Activated CD4-positive, alpha-beta T cell treated with anti-CD3 and anti-CD28 coated beads, Interleukin-2, amount 50 U/mL, for 16 hours (primary cell): Measurements from ENCODE around the gene PGBD2.
"Not testable (repeated sequence)": the region's sequence is repeated elsewhere in the genome, so short reads cannot be mapped to it uniquely, and the experiment has no call there.

Experiments used
- DNase-seq: peaks from one replicate; pipeline ENCODE4 v3.0.0-alpha.2; 2020

Gene PGBD2

GRCh38 chr1:248927283-248927682 lies 21.2 kb downstream of the PGBD2 start:
- DNase-seq = not testable (repeated sequence)

- not testable (repeated sequence) for DNase-seq
These were observed 22.1 kb downstream of the PGBD2 start for GRCh38 chr1:248928122-248928521.

GRCh38 chr1:248930037-248930436 lies 24.0 kb downstream of the PGBD2 start:
- not testable (repeated sequence) for DNase-seq

GRCh38 chr1:248938173-248938809 lies 32.3 kb downstream of the PGBD2 start:
- not testable (repeated sequence) for DNase-seq

- not testable (repeated sequence) for DNase-seq
These were observed 38.3 kb downstream of the PGBD2 start for GRCh38 chr1:248944134-248944999.

- not testable (repeated sequence) for DNase-seq
These were observed 39.0 kb downstream of the PGBD2 start for GRCh38 chr1:248945000-248945423.

- not testable (repeated sequence) for DNase-seq
These were observed 39.4 kb downstream of the PGBD2 start for GRCh38 chr1:248945453-248945852.

- DNase-seq = not testable (repeated sequence)
These were observed 39.9 kb downstream of the PGBD2 start for GRCh38 chr1:248945856-248946416.
